CD4-positive, alpha-beta T cell treated with Interleukin-6 at 100 ng/mL for 8 hours (primary cell): ENCODE data around the gene S100A12.

Experiments
- DNase-seq: peaks from one replicate; pipeline ENCODE4 v3.0.0-alpha.2; 2020; ENCODE audit warnings: mixed read lengths, low spot score

S100A12 gene

DNA sequence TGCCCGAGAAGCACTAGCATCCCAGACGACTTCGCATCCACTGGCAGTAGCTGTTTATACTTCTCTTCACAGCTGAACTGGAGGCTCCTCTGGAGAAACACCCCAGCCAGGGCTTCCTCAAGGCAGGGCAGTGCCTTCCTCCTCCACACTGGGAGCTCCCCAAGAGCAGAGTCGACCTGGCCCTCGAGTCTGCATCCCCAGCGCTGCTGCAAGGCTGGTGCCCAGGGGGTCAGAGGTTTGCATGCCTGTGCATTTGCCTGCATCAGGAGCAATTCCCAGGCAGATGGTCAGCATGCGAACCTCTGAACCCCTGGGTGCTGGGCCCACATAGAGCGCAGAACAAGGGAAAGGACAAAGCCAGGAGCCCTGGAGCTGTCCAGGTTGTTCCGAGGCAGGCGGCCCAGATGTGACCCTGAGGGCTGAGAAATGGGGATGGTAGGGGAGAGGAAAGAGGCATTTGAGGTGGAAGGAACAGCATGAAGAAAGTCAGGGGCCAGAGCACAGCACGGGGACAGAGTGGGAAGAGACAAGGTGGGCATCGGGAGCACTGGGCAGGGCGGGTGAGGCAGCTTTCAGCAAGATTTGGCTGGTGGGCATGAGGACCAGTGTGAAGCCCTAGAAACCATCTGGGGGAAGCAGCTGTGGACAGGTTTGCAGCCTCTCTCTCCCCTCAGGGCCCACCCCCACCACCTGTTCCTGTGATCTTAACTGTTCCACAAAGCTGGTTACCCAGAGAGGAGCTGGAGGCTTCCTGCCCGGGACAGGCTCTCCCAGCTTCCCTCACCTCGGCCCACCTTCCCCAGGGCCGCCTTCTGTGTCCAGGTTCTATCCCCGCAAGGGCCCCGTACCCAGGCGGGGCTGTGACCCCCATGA is 21.9 kb upstream of the S100A12 start:
- DNase-seq: no peak

GRCh38 chr1:153396461-153396860 is 21.0 kb upstream of the S100A12 start:
- DNase-seq: no peak

DNA sequence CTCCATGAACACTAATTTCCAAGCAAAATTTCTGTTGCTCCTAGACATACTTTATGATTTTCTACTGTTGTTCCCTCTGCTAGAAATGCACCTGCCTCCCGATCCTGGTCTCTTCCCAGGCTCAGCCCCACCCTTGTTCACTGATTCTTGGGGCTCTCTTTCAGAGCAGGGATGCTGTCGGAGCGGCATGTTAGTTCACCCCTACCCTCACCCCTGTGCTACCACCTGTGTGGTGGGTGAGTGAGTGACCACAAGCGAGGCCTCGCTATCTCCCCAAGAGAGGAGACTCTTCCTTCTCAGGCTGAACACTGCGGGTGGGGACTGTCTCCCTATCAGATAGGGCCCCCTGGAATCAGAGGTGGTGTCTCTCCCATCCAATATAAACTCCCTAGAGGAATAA is 20.4 kb upstream of the S100A12 start:
- DNase-seq: no peak

DNA sequence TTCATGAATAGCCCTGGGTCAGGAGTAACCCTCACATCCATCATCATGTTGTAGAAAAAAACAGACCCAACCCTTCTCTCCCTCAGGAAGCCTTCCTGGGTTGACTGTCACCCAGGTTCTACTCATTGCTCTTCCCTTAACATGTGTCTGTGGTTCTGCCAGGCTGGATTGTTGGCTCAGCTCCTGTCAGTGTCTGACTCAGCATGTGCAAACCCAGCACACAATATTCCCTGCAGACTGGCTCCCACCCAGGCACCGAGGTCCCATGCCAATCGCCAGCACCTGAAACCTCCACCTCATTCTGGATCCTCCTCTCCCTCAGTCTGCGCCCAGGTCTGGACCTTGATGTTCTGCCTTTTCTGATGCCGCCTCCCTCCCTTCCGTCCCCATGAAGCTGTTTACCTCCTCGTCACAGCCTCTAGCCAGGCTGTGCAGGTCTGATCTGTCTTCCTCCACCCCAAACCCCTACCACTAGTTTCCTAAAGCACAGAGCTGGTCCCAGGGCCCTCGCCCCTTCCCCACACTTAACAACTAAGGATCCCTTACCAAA is 19.8 kb upstream of the S100A12 start:
- DNase-seq: no peak

GRCh38 chr1:153394391-153394790 is 19.0 kb upstream of the S100A12 start:
- DNase-seq: no peak

DNA sequence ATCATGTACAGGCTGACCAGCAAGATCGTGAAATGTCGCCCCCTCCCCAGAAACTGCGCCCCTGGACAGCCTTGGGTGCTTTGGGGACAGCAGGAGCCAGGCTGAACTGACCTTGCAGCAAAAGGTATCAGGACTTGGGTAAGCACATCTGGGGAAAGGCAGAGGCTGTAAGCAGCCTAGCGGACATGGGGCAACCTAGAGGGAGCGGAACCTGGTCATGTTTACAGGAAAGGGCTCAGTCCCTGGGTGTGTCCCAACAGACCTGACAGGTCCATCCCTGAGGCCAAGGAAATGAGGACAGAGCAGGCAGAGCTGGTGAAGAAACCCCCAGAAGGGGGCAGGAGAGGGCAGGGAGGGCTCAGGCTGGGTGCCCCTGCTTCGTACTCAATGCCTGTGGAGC is 18.5 kb upstream of the S100A12 start:
- DNase-seq: no peak

DNA sequence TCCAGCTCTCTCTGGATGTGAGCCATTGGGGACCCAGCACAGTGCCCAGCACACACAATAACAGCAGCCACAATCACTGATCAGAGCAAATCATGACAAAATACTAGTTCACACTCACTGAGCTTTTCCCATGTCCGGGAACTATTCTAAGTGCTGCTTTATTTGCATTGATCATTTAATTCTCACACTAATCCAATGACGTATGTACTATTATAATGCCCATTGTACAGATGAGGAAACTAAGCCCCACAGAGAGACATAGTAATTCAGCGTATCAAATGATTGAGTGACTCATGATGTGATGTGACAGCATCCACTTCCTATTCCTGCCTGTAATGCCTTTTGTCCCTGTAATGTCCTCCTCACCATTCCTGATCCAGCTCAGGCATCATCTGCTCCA is 17.4 kb upstream of the S100A12 start:
- DNase-seq: no peak

GRCh38 chr1:153392258-153392657 is 16.8 kb upstream of the S100A12 start:
- no peak for DNase-seq

- DNase-seq: no peak
Observed at GRCh38 chr1:153390938-153391710, 15.7 kb upstream of the S100A12 start, which contains the start of gene S100A8. S100A8 (minus strand) TSS chr1:153391073; CDS start chr1:153390535, 538 bp downstream.

- DNase-seq: no peak
Observed at GRCh38 chr1:153389973-153390879, 14.8 kb upstream of the S100A12 start.

- no peak for DNase-seq
Observed at GRCh38 chr1:153389401-153389800, 14.0 kb upstream of the S100A12 start.

GRCh38 chr1:153387785-153388184 is 12.4 kb upstream of the S100A12 start:
- no peak for DNase-seq

- DNase-seq: no peak
Observed at GRCh38 chr1:153387001-153387400, 11.6 kb upstream of the S100A12 start.

- DNase-seq: no peak
Observed at GRCh38 chr1:153386500-153386901, 11.1 kb upstream of the S100A12 start.

GRCh38 chr1:153384958-153385580 is 9.6 kb upstream of the S100A12 start:
- DNase-seq: no peak

- DNase-seq: no peak
Observed at GRCh38 chr1:153380711-153381110, 5.3 kb upstream of the S100A12 start.

DNA sequence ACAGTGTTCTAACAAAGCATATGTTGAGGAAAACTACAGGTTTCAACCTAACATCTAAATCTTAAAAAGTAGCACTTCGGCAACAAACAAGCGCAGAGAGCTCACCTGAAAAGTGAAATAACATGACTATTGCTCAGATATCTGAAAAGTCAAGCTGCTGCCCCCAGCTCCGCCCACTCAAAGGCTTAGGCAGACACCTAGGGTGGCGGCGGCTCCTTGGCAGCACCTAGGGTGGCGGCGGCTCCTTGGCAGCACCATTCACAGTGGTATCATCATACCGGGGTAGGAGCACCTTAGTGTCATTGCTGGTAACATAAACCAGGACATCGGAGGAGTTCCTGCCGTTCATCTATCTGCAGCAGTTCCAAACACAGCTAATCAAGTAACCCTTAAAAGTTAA is 4.2 kb upstream of the S100A12 start:
- DNase-seq: no peak

DNA sequence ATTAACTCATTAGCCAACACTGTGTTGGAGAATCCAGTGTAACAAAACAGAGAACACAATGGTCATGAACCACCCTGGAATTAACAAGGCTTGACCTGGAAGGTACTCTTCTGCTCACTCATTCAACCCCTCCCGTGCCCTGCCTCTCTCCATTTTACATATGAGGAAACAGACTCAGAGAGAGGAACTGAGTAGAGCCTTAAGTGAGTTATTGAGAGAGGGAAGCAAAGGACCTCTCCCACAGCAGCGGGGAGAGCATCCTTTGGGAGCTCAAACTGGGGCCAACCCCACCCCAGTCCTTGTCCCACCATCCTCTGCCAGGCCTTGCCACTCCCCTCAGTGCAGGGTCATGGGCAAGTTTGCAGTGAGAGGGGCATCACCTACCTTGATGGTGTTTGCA is 1.4 kb downstream of the S100A12 start:
- DNase-seq: no peak

DNA sequence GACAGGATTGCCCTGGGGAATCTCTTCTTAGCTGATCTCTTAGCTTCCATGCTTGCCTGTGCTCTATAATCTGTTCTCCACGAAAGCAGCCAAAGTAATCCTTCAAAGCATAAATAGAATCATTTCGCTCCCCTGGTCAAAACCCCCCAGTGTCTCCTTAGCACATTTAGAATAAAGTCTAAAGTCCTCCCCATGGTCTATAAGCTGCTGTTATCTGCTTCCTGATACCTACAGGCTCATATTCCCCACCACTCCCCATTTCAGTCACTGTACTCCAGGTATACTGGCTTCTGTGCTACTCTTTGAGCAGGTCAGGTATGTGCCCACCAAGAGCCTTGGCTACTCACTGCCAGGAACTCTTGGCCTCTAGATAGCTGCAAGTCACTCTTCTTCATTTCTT is 2.9 kb downstream of the S100A12 start:
- no peak for DNase-seq

GRCh38 chr1:153371231-153371630 is 4.2 kb downstream of the S100A12 start:
- DNase-seq: no peak

GRCh38 chr1:153370146-153370545 is 5.3 kb downstream of the S100A12 start:
- no peak for DNase-seq
